ENCODE results near the gene ARHGAP5.

Gene ARHGAP5

GRCh38 chr14:32083789-32084188, 6.7 kb downstream of the ARHGAP5 start:
- no peak for DNase-seq (ENCODE audit: low spot score)
- TF ChIP-seq CTCF (IDR thresholded peaks at IDR 0.05; ENCODE audit: extremely low read depth, missing control alignments), result no peak

GRCh38 chr14:32085182-32085844, 8.2 kb downstream of the ARHGAP5 start:
- no peak for TF ChIP-seq CTCF (IDR thresholded peaks at IDR 0.05; ENCODE audit: extremely low read depth, missing control alignments)
- no peak for DNase-seq (ENCODE audit: low spot score)

- no peak for DNase-seq (ENCODE audit: low spot score)
- TF ChIP-seq CTCF (IDR thresholded peaks at IDR 0.05; ENCODE audit: extremely low read depth, missing control alignments), result no peak
These were observed 8.8 kb downstream of the ARHGAP5 start for GRCh38 chr14:32085845-32086383.

- no peak for TF ChIP-seq CTCF (IDR thresholded peaks at IDR 0.05; ENCODE audit: extremely low read depth, missing control alignments)
- no peak for DNase-seq (ENCODE audit: low spot score)
These were observed 10.2 kb downstream of the ARHGAP5 start for GRCh38 chr14:32087173-32087861.

- no peak for DNase-seq (ENCODE audit: low spot score)
- TF ChIP-seq CTCF (IDR thresholded peaks at IDR 0.05; ENCODE audit: extremely low read depth, missing control alignments), result no peak
These were observed 10.8 kb downstream of the ARHGAP5 start for GRCh38 chr14:32087907-32088306.

- no peak for DNase-seq (ENCODE audit: low spot score)
These were observed 13.6 kb downstream of the ARHGAP5 start for GRCh38 chr14:32090686-32091085.

More at GRCh38 chr14:32090686-32091085, 13.6 kb downstream of the ARHGAP5 start:
- no peak for TF ChIP-seq CTCF (IDR thresholded peaks at IDR 0.05; ENCODE audit: extremely low read depth, missing control alignments)

All from GM20000 (cell line).